Pancreas (tissue), 10 donors: ENCODE measurements around the gene RPS6KA3. TPM values are rescaled to one million over a fixed set of nuclear protein-coding genes. Genes with fewer than 3 reads are reported as not detected.

Experiments
- ATAC-seq, 4 donors: fragments of 200-7000 bp; cut with Tn5 transposase; one replicate each; pipeline versions ENCODE4 v1.8.0 to v1.9.1; 2020; ENCODE audit warnings: mild to moderate bottlenecking in 4 of 4, moderate library complexity in 4 of 4
- DNase-seq, 6 donors: peaks; one replicate each; pipeline ENCODE4 v3.0.0-alpha.2; 2020
- FAIRE-seq: peaks from 2 replicates; lab custom pipeline; 2012; peaks lifted over from hg19 to GRCh38; lab: Jason Lieb, UNC
- H3K27ac ChIP-seq, 4 donors: fragments of 200-600 bp; sonication (generic); 1 replicate in 3 of 4; 2 replicates in 1 of 4; pipeline versions ENCODE4 v1.5.0 to v1.8.0; 2020
- H3K27me3 ChIP-seq, 4 donors: fragments of 200-600 bp; one replicate each; pipeline ENCODE4 v1.8.0; 2021
- H3K36me3 ChIP-seq, 3 donors: fragments of 200-600 bp; sonication (generic) in 1 of 3; one replicate each; pipeline versions ENCODE4 v1.5.0 to v1.8.0; 2020 to 2021
- H3K4me1 ChIP-seq, 3 donors: fragments of 200-600 bp; one replicate each; pipeline ENCODE4 v1.8.0; 2021
- H3K4me3 ChIP-seq, 4 donors: fragments of 200-600 bp; sonication (generic) in 2 of 4; one replicate each; pipeline versions ENCODE4 v1.5.0 to v1.8.0; 2020 to 2021
- H3K9me3 ChIP-seq, 4 donors: fragments of 200-600 bp; one replicate each; pipeline ENCODE4 v1.8.0; 2021
- CTCF ChIP-seq, 4 donors: fragments of 200-600 bp; sonication (generic) in 3 of 4; IDR thresholded peaks; one replicate each; pipeline versions ENCODE4 v1.5.0 to v1.8.0; 2021; ENCODE audit warnings: antibody characterized with exemption in 4 of 4
- WGBS, 2 donors: extraction: QIAGEN DNeasy Blood & Tissue Kit; methylation state at CpG; one replicate each; pipeline ENCODE4 v1.1.7; 2013; 5-methylcytosine and 5-hydroxymethylcytosine counted together
- intact Hi-C, 3 donors: fragments of 100-400 bp; cut with DNase I; formaldehyde crosslinking; loops; one replicate each; pipeline versions ENCODE4 v1.11.1 to v1.14.2; 2022
- polyA plus RNA-seq, 2 donors: library from polyadenylated mRNA; stranded (reverse); fragments of 200-250 nt; gene quantifications; one replicate each; pipeline ENCODE4 v1.2.3, GENCODE V29; 2013
- total RNA-seq, 6 donors: library from RNA; stranded (reverse); fragmentation: NEBNext Ultra II Directional in 4 of 6; extraction: Animal tissue kit (Norgen Biotek cat#: 25700) in 4 of 6; gene quantifications; one replicate each; pipeline versions ENCODE4 v1.2.1 to v1.2.4, GENCODE V29; 2021 to 2023
- donor health status: healthy with polysubstance abuse.
- donor health status: DM: no; HTN: no; CAD: no; lungs with moderate emphysema.
- donor health status: DM: no; HTN: no; CAD: no.
- donor health status: control.
- donor health status: control.
- donor health status: Bipolar disorder and iron deficiency.
- donor health status: DM: yes; HTN: yes; CAD: no.
- donor health status: DM: no; HTN: no; CAD: no.
- donor health status: DM: no; HTN: no; CAD: no.
- donor health status: DM: yes; HTN: yes; CAD: no.

The RPS6KA3 gene
- total and polyA plus RNA-seq, 8 donors: 4.8 to 29.8 (median 15.6) TPM

- 53 to 78% methylated on average over 2 of the region's 2 CpGs for WGBS, 2 donors
- no peak overlapping the region for H3K27ac ChIP-seq
- no peak overlapping the region for H3K4me3 ChIP-seq
- intact Hi-C loops: no loop called here
- no peaks in the 10 kb centered on the region for H3K36me3 ChIP-seq
- no peak for FAIRE-seq
- TF ChIP-seq CTCF (IDR thresholded peaks at IDR 0.05): no peak
- peaks cover 0 to 7% (median 1%) of the 10 kb centered on the region in 4 donors for H3K27me3 ChIP-seq
- DNase-seq: no peak
- H3K4me1 ChIP-seq: no peaks in the 10 kb centered on the region
- H3K9me3 ChIP-seq: no peaks in the 10 kb centered on the region
- ATAC-seq: no peak
Measured at GRCh38 chrX:20311505-20311904, 44.8 kb upstream of the RPS6KA3 start.

GRCh38 chrX:20309806-20310205, 43.1 kb upstream of the RPS6KA3 start:
- no peaks in the 10 kb centered on the region for H3K36me3 ChIP-seq
- H3K4me1 ChIP-seq: no peaks in the 10 kb centered on the region
- intact Hi-C loops: no loop called here
- ATAC-seq: no peak
- FAIRE-seq: no peak
- H3K9me3 ChIP-seq: no peaks in the 10 kb centered on the region
- TF ChIP-seq CTCF (IDR thresholded peaks at IDR 0.05): no peak
- H3K4me3 ChIP-seq: no peak overlapping the region
- no peak for DNase-seq
- H3K27me3 ChIP-seq: peaks cover 0 to 9% (median 1%) of the 10 kb centered on the region in 4 donors
- no peak overlapping the region for H3K27ac ChIP-seq
- WGBS, 2 donors: 64 to 80% methylated on average over 8 of the region's 8 CpGs

- H3K27ac ChIP-seq: no peak overlapping the region
- TF ChIP-seq CTCF (IDR thresholded peaks at IDR 0.05): no peak
- no peaks in the 10 kb centered on the region for H3K4me1 ChIP-seq
- H3K4me3 ChIP-seq: no peak overlapping the region
- 48 to 66% methylated on average over 3 of the region's 3 CpGs for WGBS, 2 donors
- ATAC-seq: no peak
- no peak for FAIRE-seq
- H3K36me3 ChIP-seq: no peaks in the 10 kb centered on the region
- DNase-seq: no peak
- peaks cover 0 to 10% (median 1%) of the 10 kb centered on the region in 4 donors for H3K27me3 ChIP-seq
- intact Hi-C loops: no loop called here
- H3K9me3 ChIP-seq: no peaks in the 10 kb centered on the region
Measured at GRCh38 chrX:20306668-20307067, 40.0 kb upstream of the RPS6KA3 start.

GRCh38 chrX:20300822-20301221, 34.1 kb upstream of the RPS6KA3 start:
- H3K9me3 ChIP-seq: no peaks in the 10 kb centered on the region
- no peaks in the 10 kb centered on the region for H3K4me1 ChIP-seq
- no peak for FAIRE-seq
- H3K36me3 ChIP-seq: no peaks in the 10 kb centered on the region
- 83 to 95% methylated on average over 5 of the region's 5 CpGs for WGBS, 2 donors
- ATAC-seq: no peak
- no peak for TF ChIP-seq CTCF (IDR thresholded peaks at IDR 0.05)
- no peak overlapping the region for H3K27ac ChIP-seq
- intact Hi-C loops: no loop called here
- H3K27me3 ChIP-seq: peaks cover 0 to 18% (median 0%) of the 10 kb centered on the region in 4 donors
- DNase-seq: no peak
- H3K4me3 ChIP-seq: no peak overlapping the region

GRCh38 chrX:20294957-20295356, 28.2 kb upstream of the RPS6KA3 start:
- intact Hi-C loops: no loop called here
- DNase-seq (no peak), ATAC-seq (no peak), FAIRE-seq (no peak)
- peaks cover 0 to 12% (median 0%) of the 10 kb centered on the region in 4 donors for H3K27me3 ChIP-seq
- H3K9me3 ChIP-seq: no peaks in the 10 kb centered on the region
- no peak for TF ChIP-seq CTCF (IDR thresholded peaks at IDR 0.05)
- no peaks in the 10 kb centered on the region for H3K36me3 ChIP-seq
- no peak overlapping the region for H3K27ac ChIP-seq
- 91 to 92% methylated on average over 2 of the region's 2 CpGs for WGBS, 2 donors
- no peak overlapping the region for H3K4me3 ChIP-seq
- no peaks in the 10 kb centered on the region for H3K4me1 ChIP-seq
